HEK293 (cell line): ENCODE measurements around the gene GSTA1.
"Not testable (repeated sequence)": the region's sequence is repeated elsewhere in the genome, so short reads cannot be mapped to it uniquely, and the experiment has no call there.

ENCODE experiments used
- CTCF ChIA-PET: fragments of 350-600 bp; formaldehyde crosslinking; extraction: SDS; loops from one replicate; lab custom pipeline; 2021; ENCODE audit warnings: antibody characterized with exemption; lab: Yijun Ruan, JAX
- POLR2A ChIA-PET: fragments of 300-600 bp; formaldehyde crosslinking; extraction: SDS; loops from one replicate; lab custom pipeline; 2020; ENCODE audit warnings: antibody characterized with exemption, inconsistent platforms; lab: Yijun Ruan, JAX
- H3K27ac ChIP-seq: fragments of 200-500 bp; sonication (Bioruptor generic); 2 replicates; pipeline ENCODE4 v1.5.1; 2014; ENCODE audit warnings: low read depth, low read length, control low read depth, inconsistent platforms; ENCODE audit errors: extremely low read depth
- H3K36me3 ChIP-seq, 2 experiments: fragments of 200-500 bp in 1 of 2; sonication (Bioruptor generic) in 1 of 2; 1 replicate in 1 of 2; 2 replicates in 1 of 2; pipeline ENCODE4 v1.5.1; 2014 to 2017; ENCODE audit warnings: inconsistent platforms in 2 of 2, low read length in 2 of 2; ENCODE audit not compliant: control insufficient read depth in 2 of 2, insufficient read depth in 1 of 2
- H3K4me1 ChIP-seq: fragments of 200-500 bp; sonication (Bioruptor generic); 2 replicates; pipeline ENCODE4 v1.5.1; 2014; ENCODE audit warnings: mild to moderate bottlenecking, low read length, inconsistent platforms; ENCODE audit not compliant: control insufficient read depth, insufficient read depth
- H3K4me3 ChIP-seq: 2 replicates; pipeline ENCODE4 v1.5.1; 2011; ENCODE audit warnings: low read depth, mild to moderate bottlenecking, control low read depth, low read length, moderate library complexity
- H3K9me3 ChIP-seq: fragments of 200-500 bp; sonication (Bioruptor generic); 2 replicates; pipeline ENCODE4 v1.5.1; 2014; ENCODE audit warnings: low read depth, low read length, inconsistent platforms; ENCODE audit not compliant: control insufficient read depth, insufficient read depth
- ELK4 ChIP-seq: IDR thresholded peaks from 2 replicates; pipeline ENCODE4 v1.6.1; 2011; ENCODE audit warnings: mild to moderate bottlenecking, low read depth, low read length, borderline replicate concordance
- FEZF1 ChIP-seq: fragments of 450-650 bp; formaldehyde crosslinking; IDR thresholded peaks from 2 replicates; pipeline ENCODE4 v1.5.1; 2016; ENCODE audit warnings: missing biosample characterization, missing genetic modification characterization
- GFI1B ChIP-seq: fragments of 450-650 bp; formaldehyde crosslinking; IDR thresholded peaks from 2 replicates; pipeline ENCODE4 v1.5.1; 2016; ENCODE audit warnings: missing biosample characterization, missing genetic modification characterization
- HIC1 ChIP-seq: fragments of 450-650 bp; formaldehyde crosslinking; IDR thresholded peaks from 2 replicates; pipeline ENCODE4 v1.5.1; 2016; ENCODE audit warnings: missing biosample characterization, missing genetic modification characterization
- HOXA7 ChIP-seq: sonication (generic); formaldehyde crosslinking; IDR thresholded peaks from 2 replicates; pipeline ENCODE4 v1.8.1; 2022; ENCODE audit warnings: missing genetic modification reagents, borderline replicate concordance
- KLF7 ChIP-seq: fragments of 450-650 bp; formaldehyde crosslinking; IDR thresholded peaks from 2 replicates; pipeline ENCODE4 v1.5.1; 2016; ENCODE audit warnings: missing biosample characterization, missing genetic modification characterization, borderline replicate concordance
- MYNN ChIP-seq: fragments of 450-650 bp; formaldehyde crosslinking; IDR thresholded peaks from 2 replicates; pipeline ENCODE4 v1.5.1; 2016; ENCODE audit warnings: missing biosample characterization, missing genetic modification characterization, borderline replicate concordance
- SP3 ChIP-seq: fragments of 450-650 bp; formaldehyde crosslinking; IDR thresholded peaks from 2 replicates; pipeline ENCODE4 v1.5.1; 2016; ENCODE audit warnings: missing biosample characterization, missing genetic modification characterization
- TRIM28 ChIP-seq: IDR thresholded peaks from 2 replicates; pipeline ENCODE4 v1.6.1; 2011; ENCODE audit warnings: low read length, control low read depth, borderline replicate concordance
- ZBTB44 ChIP-seq: fragments of 450-650 bp; IDR thresholded peaks from 2 replicates; pipeline ENCODE4 v1.5.1; 2018; ENCODE audit warnings: missing biosample characterization, mild to moderate bottlenecking, missing genetic modification characterization
- ZBTB8A ChIP-seq: fragments of 450-650 bp; formaldehyde crosslinking; IDR thresholded peaks from 2 replicates; pipeline ENCODE4 v1.5.1; 2016; ENCODE audit warnings: missing biosample characterization, missing genetic modification characterization
- ZNF155 ChIP-seq: fragments of 450-650 bp; formaldehyde crosslinking; IDR thresholded peaks from 2 replicates; pipeline ENCODE4 v1.5.1; 2016; ENCODE audit warnings: missing biosample characterization, missing genetic modification characterization
- ZNF169 ChIP-seq: fragments of 450-650 bp; formaldehyde crosslinking; IDR thresholded peaks from 2 replicates; pipeline ENCODE4 v1.5.1; 2016; ENCODE audit warnings: missing biosample characterization, missing genetic modification characterization
- ZNF174 ChIP-seq: fragments of 450-650 bp; formaldehyde crosslinking; IDR thresholded peaks from 2 replicates; pipeline ENCODE4 v1.5.0; 2017; ENCODE audit warnings: missing biosample characterization, mild to moderate bottlenecking, missing genetic modification characterization
- ZNF175 ChIP-seq: fragments of 450-650 bp; formaldehyde crosslinking; IDR thresholded peaks from 2 replicates; pipeline ENCODE4 v1.5.1; 2016; ENCODE audit warnings: missing biosample characterization, missing genetic modification characterization
- ZNF202 ChIP-seq: fragments of 450-650 bp; formaldehyde crosslinking; IDR thresholded peaks from 2 replicates; pipeline ENCODE4 v1.5.1; 2016; ENCODE audit warnings: missing biosample characterization, missing genetic modification characterization, borderline replicate concordance
- ZNF239 ChIP-seq: fragments of 450-650 bp; formaldehyde crosslinking; IDR thresholded peaks from 2 replicates; pipeline ENCODE4 v1.5.1; 2016; ENCODE audit warnings: missing biosample characterization, missing genetic modification characterization
- ZNF488 ChIP-seq: fragments of 450-650 bp; formaldehyde crosslinking; IDR thresholded peaks from 2 replicates; pipeline ENCODE4 v1.5.1; 2016; ENCODE audit warnings: missing biosample characterization, missing genetic modification characterization
- ZNF513 ChIP-seq: fragments of 450-650 bp; IDR thresholded peaks from 2 replicates; pipeline ENCODE4 v1.5.1; 2018; ENCODE audit warnings: missing biosample characterization, missing genetic modification characterization
- ZNF544 ChIP-seq: fragments of 450-650 bp; formaldehyde crosslinking; IDR thresholded peaks from 2 replicates; pipeline ENCODE4 v1.5.0; 2017; ENCODE audit warnings: missing biosample characterization, missing genetic modification characterization
- ZNF639 ChIP-seq: fragments of 450-650 bp; formaldehyde crosslinking; IDR thresholded peaks from 2 replicates; pipeline ENCODE4 v1.5.1; 2016; ENCODE audit warnings: missing biosample characterization, missing genetic modification characterization
- ZSCAN23 ChIP-seq: fragments of 450-650 bp; formaldehyde crosslinking; IDR thresholded peaks from 2 replicates; pipeline ENCODE4 v1.5.1; 2016; ENCODE audit warnings: missing biosample characterization, missing genetic modification characterization

GSTA1 gene

GRCh38 chr6:52809777-52810176, 6.2 kb upstream of the GSTA1 start:
- not testable (repeated sequence) for H3K4me1 ChIP-seq, H3K36me3 ChIP-seq, H3K9me3 ChIP-seq, H3K4me3 ChIP-seq, H3K27ac ChIP-seq
- POLR2A ChIA-PET, result interaction anchor here (0.6 kb wide), 1 partner anchor 40 kb away, joined by 4 read pairs; no protein-coding TSS in a partner anchor
- CTCF ChIA-PET, result interaction anchor here (0.6 to 0.8 kb wide), 2 partner anchors 21 to 86 kb away, joined by 3 to 4 read pairs; no protein-coding TSS in a partner anchor

- CTCF ChIA-PET, result interaction anchor here (0.6 kb wide), 1 partner anchor 331 kb away, joined by 3 read pairs; no protein-coding TSS in a partner anchor
- H3K27ac ChIP-seq, result no peak overlapping the region
- TF ChIP-seq FEZF1 (tag by site-specific recombination) (no peak), HIC1 (no peak), ZBTB8A (tag by site-specific recombination) (no peak), HOXA7 (no peak), ZNF202 (no peak), ZNF639 (tag by site-specific recombination) (no peak), ZNF239 (tag by site-specific recombination) (no peak)
- no peaks in the 10 kb centered on the region for H3K9me3 ChIP-seq
- no peaks in the 10 kb centered on the region for H3K36me3 ChIP-seq
- H3K4me1 ChIP-seq, result no peaks in the 10 kb centered on the region
- POLR2A ChIA-PET, result no interaction called here
- no peak overlapping the region for H3K4me3 ChIP-seq
These were observed 5.0 kb upstream of the GSTA1 start for GRCh38 chr6:52808660-52809059.

- ChIA-PET CTCF (interaction anchor here (1.1 kb wide), 1 partner anchor 17 kb away, joined by 3 read pairs; no protein-coding TSS in a partner anchor), POLR2A (no interaction called here)
- Histone ChIP-seq H3K36me3 (no peaks in the 10 kb centered on the region), H3K9me3 (no peaks in the 10 kb centered on the region), H3K27ac (no peak overlapping the region), H3K4me3 (no peak overlapping the region), H3K4me1 (no peaks in the 10 kb centered on the region)
- no peak for TF ChIP-seq ELK4
- no peak for TF ChIP-seq ZNF488
- no peak for TF ChIP-seq SP3 (tag by site-specific recombination)
- TF ChIP-seq ZBTB44 (tag by site-specific recombination), result no peak
- no peak for TF ChIP-seq ZNF174 (tag by site-specific recombination)
- TF ChIP-seq ZNF175 (tag by site-specific recombination), result no peak
- no peak for TF ChIP-seq TRIM28
- TF ChIP-seq ZSCAN23 (tag by site-specific recombination), result no peak
- no peak for TF ChIP-seq ZNF544
- no peak for TF ChIP-seq ZNF169
- no peak for TF ChIP-seq ZNF513 (tag by site-specific recombination)
- TF ChIP-seq MYNN (tag by site-specific recombination), result no peak
- no peak for TF ChIP-seq KLF7 (tag by site-specific recombination)
- no peak for TF ChIP-seq GFI1B
- TF ChIP-seq ZNF155 (tag by site-specific recombination), result no peak
These were observed 810 bp downstream of the GSTA1 start for GRCh38 chr6:52802806-52803205.
